HG02623 (cell line): Measurements from ENCODE around the gene ARHGAP26.

Source experiments
- ATAC-seq: cut with Tn5 transposase; IDR thresholded peaks from one replicate; pipeline ENCODE4 v1.9.1; 2021; ENCODE audit warnings: moderate library complexity; ENCODE audit not compliant: unreplicated experiment

The ARHGAP26 gene

GRCh38 chr5:143147902-143148301, 377.7 kb downstream of the ARHGAP26 start:
- ATAC-seq = no peak

- ATAC-seq = no peak
Observed at GRCh38 chr5:143148771-143149170, 378.6 kb downstream of the ARHGAP26 start.

GRCh38 chr5:143149759-143150158, 379.6 kb downstream of the ARHGAP26 start:
- ATAC-seq = no peak

DNA sequence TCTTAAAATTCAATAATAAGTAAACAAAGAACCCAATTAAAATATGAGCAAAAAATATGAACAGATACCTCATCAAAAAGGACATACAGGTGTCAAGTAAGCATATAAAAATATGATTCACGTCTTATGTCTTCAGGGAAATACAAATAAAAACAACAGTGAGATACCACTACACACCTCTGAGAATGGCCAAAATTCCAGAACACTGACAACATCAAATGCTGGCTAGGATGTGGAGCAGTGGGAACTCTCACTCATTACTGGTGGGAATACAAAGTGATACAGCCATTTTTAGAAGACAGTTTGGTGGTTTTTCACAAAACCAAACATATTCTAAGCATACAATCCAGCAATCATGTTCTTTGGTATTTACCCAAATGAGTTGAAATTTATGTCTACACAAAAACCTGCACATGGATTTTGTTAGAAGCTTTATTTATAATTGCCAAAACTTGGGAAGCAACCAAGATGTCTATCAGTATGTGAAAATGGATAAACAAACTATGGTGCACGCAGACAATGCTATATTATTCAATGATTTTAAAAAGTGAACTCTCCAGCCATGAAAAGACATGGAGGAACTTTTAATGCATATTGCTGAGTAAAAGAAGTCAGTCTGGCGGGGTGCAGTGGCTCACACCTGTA, 381.0 kb downstream of the ARHGAP26 start:
- ATAC-seq = no peak

DNA sequence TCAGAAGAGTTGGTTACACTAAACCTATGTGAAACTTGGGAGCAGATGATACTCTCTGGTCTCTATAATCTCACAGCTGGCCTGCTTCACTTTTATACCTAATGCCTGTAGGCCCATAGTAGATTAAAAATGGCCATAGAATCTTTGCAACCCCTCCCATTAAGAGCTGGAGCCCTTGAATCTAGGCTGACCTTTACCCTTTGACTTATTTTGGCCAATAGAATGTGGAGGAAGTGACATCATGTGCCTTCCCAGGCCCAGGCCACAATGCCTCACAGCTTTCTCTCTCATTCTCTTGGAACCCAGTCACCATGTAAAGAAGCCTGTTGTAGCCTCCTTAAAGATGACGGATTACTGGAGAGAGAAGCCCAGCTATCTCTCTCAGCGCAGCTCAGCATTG, 382.3 kb downstream of the ARHGAP26 start:
- ATAC-seq = no peak

- no peak for ATAC-seq
Observed at GRCh38 chr5:143153332-143154119, 383.3 kb downstream of the ARHGAP26 start.

DNA sequence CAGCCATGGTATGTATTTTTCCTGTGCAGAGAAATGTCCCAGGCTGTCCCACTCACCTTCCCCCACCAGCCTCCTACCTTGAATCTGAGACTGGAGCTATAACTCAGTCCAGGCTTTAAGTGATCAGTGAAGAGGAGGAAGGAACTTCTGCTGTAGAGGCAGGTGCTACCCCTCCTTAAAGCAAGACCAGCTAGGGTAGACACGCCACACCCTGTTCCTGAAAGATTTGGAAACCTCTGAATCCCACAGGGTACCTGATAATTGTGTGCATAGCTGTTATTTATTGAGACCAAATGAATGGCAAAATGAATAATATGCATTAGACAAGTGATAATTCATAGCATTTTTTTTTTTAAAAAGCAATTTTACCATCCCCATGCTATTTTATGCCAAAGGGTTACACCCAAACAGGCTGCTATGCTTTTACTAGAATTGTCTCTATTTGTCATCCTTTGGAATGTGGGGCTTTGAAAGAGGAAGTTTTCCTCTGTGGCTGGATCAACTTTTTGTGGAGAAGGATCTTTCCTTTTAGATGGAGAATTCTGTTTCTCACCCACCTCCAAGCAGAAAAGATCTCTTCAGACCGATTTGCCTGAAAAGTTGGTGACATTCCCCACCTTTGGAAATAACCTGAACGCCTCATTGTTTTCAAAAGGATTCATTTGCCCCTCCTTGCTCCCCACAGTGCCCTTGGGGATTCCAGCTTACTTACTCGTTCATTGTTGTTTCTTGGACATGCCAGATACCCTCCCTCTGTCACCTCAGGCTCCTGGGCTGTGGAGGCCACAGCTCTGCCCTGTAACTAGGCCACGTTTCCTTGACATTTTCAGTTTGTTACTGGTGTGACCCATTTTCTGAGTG, 384.6 kb downstream of the ARHGAP26 start:
- no peak for ATAC-seq

GRCh38 chr5:143155455-143155854, 385.3 kb downstream of the ARHGAP26 start:
- no peak for ATAC-seq

DNA sequence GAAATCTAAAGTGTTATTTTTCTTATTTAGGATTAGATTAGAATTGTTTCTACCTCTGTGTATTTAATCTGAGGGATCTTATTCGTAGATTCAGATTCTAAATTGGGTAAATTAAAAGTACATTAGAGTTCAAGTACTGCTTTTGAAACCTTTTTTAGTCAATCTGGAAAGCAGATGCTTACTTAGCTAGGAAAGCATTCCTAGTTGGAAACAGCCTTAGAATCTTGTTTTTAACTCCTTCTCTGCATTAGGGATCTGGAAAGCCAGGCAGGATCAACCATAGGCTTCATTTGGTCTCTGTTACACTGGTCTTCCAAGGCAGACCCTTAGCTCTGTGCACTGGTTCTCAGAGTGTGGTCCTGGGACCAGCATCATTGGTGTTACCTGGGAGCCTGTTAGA, 385.9 kb downstream of the ARHGAP26 start:
- ATAC-seq = no peak

DNA sequence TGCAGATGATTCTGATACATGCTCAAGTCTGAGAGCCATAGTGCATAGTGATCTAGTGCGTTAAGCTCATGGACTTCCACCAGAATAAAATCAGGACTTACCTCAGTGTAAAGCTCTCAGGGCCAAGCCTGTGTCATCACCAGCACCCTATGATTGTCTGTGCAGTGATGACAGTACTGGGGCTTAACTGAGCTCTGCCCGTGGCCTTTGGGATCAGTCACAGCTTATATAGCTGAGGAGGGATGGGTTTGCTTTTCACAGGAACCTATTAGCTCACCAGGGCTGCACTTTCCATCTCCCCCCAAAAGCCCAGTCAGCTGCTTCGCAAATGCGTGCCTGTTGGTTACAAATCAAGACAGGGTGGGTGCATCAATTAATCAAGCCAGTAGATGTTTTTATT, 386.4 kb downstream of the ARHGAP26 start:
- no peak for ATAC-seq

GRCh38 chr5:143159031-143159430, 388.9 kb downstream of the ARHGAP26 start:
- no peak for ATAC-seq

DNA sequence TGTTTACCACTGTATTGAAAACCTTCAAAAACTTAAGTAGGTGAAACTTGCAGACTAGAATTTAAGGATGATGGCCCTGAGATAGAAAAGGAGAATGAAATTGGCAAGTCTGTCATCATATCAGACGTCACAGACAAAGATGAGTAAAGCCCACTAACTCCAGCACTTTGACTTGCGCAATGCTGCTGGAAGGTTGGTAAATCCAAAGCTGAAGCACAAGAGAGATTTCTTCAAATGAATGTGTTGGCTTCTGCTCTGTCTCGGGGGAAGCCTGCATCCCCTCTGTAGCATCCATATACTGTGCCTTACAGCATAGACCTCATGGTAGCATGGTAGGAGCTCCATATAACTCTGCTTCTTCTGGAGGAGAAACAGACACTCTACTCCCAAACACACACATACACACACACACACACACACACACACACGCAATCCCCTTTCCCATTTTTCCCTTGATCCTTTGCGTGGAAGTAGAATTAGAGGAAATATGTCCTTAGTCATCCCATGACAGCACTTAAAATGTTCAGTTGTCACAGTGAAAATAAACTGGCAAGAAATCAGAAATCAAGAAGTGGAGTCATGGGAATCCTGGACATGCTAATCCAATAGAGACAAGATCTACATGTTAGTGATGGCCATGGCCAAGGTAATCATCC, 391.8 kb downstream of the ARHGAP26 start:
- ATAC-seq = no peak

GRCh38 chr5:143162810-143163209, 392.6 kb downstream of the ARHGAP26 start:
- no peak for ATAC-seq

- ATAC-seq = no peak
Observed at GRCh38 chr5:143164557-143164956, 394.4 kb downstream of the ARHGAP26 start.

- no peak for ATAC-seq
Observed at GRCh38 chr5:143165049-143165880, 395.1 kb downstream of the ARHGAP26 start.

- no peak for ATAC-seq
Observed at GRCh38 chr5:143166090-143166489, 395.9 kb downstream of the ARHGAP26 start.

GRCh38 chr5:143166661-143167420, 396.7 kb downstream of the ARHGAP26 start:
- ATAC-seq = no peak

DNA sequence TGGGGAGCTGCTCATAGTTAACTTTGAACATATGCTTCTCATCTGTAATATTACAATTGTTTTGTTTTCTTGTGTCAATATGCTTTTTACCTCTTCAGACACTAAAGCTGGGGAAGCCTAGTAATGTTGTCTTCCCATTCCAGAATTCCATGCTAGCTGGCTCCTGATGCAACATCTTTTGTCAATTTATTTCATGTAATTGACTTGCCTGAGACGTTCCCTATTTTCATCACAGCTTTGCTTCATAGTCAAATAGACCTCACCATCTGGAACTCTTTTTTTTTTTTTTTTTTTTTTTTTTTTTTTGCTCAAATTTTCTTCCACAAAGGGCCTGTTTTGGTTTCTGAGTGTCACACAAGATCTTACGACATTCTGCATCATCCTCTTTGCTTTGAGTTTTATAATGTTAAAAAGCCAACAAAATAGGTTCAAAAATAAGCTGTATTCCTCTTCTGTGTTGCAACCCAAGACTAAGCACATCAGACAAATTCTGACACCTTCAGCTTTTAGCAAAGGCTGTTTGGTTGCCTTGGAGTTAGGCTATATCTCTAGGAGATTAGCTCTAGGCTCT, 398.1 kb downstream of the ARHGAP26 start:
- no peak for ATAC-seq
